HCT116 (cell line): Measurements from ENCODE around the gene KYNU. TPM values are rescaled to one million over a fixed set of nuclear protein-coding genes. Genes with fewer than 3 reads are reported as not detected.

ENCODE experiments used
- ATAC-seq: fragments of 200-7000 bp; cut with Tn5 transposase; 2 replicates; pipeline ENCODE4 v1.9.1; 2020; ENCODE audit warnings: mild to moderate bottlenecking, moderate library complexity
- BruUV-seq: library from RNA; stranded (reverse); fragments of 400-500 nt; replicated peaks from 2 replicates; lab custom pipeline; 2021; lab: Mats Ljungman, UMichigan
- CTCF ChIA-PET: fragments of 300-600 bp; sonication (Branson Sonifier 250); formaldehyde crosslinking; loops from one replicate; lab custom pipeline; 2021; ENCODE audit warnings: antibody characterized with exemption; lab: Charles Lee
- POLR2A ChIA-PET: fragments of 300-600, 350-600 bp; sonication (Branson Sonifier 250); formaldehyde crosslinking; loops from one replicate; lab custom pipeline; 2021; ENCODE audit warnings: antibody characterized with exemption; lab: Charles Lee
- RAD21 ChIA-PET, 2 experiments: fragments of 300-600 bp; sonication (Branson Sonifier 250); formaldehyde crosslinking; loops; one replicate each; lab custom pipeline; 2023; ENCODE audit warnings: low total read pairs in 2 of 2; ENCODE audit not compliant: uncharacterized antibody in 2 of 2, unreplicated experiment in 2 of 2, low non-redundant PET in 1 of 2; lab: Charles Lee
- DNase-seq: peaks from one replicate; pipeline ENCODE4 v3.0.0-alpha.2; 2010; ENCODE audit warnings: low read depth, low spot score
- H2AFZ ChIP-seq: fragments of 200-600 bp; shearing (Covaris generic), sonication (generic); 2 replicates; pipeline ENCODE4 v1.6.1; 2017; ENCODE audit warnings: low read depth, mixed run types, mixed read lengths, antibody characterized with exemption, low read length; ENCODE audit not compliant: poor library complexity, severe bottlenecking
- H3K27ac ChIP-seq: 2 replicates; pipeline ENCODE4 v1.5.1; 2012; ENCODE audit warnings: low read depth, low read length
- H3K27me3 ChIP-seq: fragments of 200-600 bp; sonication (generic); 2 replicates; pipeline ENCODE4 v1.6.1; 2016; ENCODE audit warnings: mixed run types, low read length, mixed read lengths; ENCODE audit not compliant: insufficient read depth
- H3K36me3 ChIP-seq, 2 experiments: fragments of 200-500 bp in 1 of 2; fragments of 200-600 bp in 1 of 2; sonication (Bioruptor generic) in 1 of 2; sonication (generic) in 1 of 2; 2 replicates each; pipeline versions ENCODE4 v1.5.1 to v1.6.1; 2014 to 2016; ENCODE audit warnings: low read length in 2 of 2, inconsistent platforms in 1 of 2, mixed read lengths in 1 of 2, mixed run types in 1 of 2; ENCODE audit not compliant: insufficient read depth in 2 of 2, control insufficient read depth in 1 of 2
- H3K4me1 ChIP-seq, 2 experiments: fragments of 200-600 bp in 1 of 2; sonication (generic) in 1 of 2; 2 replicates each; pipeline versions ENCODE4 v1.5.1 to v1.6.1; 2012 to 2017; ENCODE audit warnings: low read length in 2 of 2, inconsistent platforms in 1 of 2, mild to moderate bottlenecking in 1 of 2, mixed read lengths in 1 of 2, mixed run types in 1 of 2, moderate library complexity in 1 of 2; ENCODE audit not compliant: insufficient read depth in 2 of 2, control insufficient read depth in 1 of 2
- H3K4me2 ChIP-seq: fragments of 200-600 bp; sonication (generic); 2 replicates; pipeline ENCODE4 v1.6.1; 2017; ENCODE audit warnings: mixed run types, low read length, mixed read lengths
- H3K4me3 ChIP-seq, 2 experiments: fragments of 200-600 bp in 1 of 2; sonication (generic) in 1 of 2; replicated peaks in 1 of 2; 2 replicates each; pipeline ENCODE4 v1.5.1; 2011 to 2016; ENCODE audit warnings: low read length in 2 of 2, control low read depth in 1 of 2, low read depth in 1 of 2, mild to moderate bottlenecking in 1 of 2, mixed read lengths in 1 of 2, mixed run types in 1 of 2
- H3K79me2 ChIP-seq: fragments of 200-600 bp; sonication (generic); 2 replicates; pipeline ENCODE4 v1.6.1; 2017; ENCODE audit warnings: mild to moderate bottlenecking, mixed run types, low read length, moderate library complexity, mixed read lengths; ENCODE audit not compliant: insufficient read depth
- H3K9ac ChIP-seq: fragments of 200-600 bp; sonication (generic); 2 replicates; pipeline ENCODE4 v1.6.1; 2016; ENCODE audit warnings: low read length, mixed read lengths
- H3K9me2 ChIP-seq: fragments of 200-600 bp; sonication (generic), shearing (Covaris generic); 2 replicates; pipeline ENCODE4 v1.6.1; 2017; ENCODE audit warnings: mixed run types, mild to moderate bottlenecking, moderate library complexity; ENCODE audit not compliant: insufficient read depth
- H3K9me3 ChIP-seq, 2 experiments: fragments of 200-500 bp in 1 of 2; fragments of 200-600 bp in 1 of 2; sonication (Bioruptor generic) in 1 of 2; sonication (generic) in 1 of 2; 2 replicates each; pipeline ENCODE4 v1.6.1; 2014 to 2017; ENCODE audit warnings: low read length in 2 of 2, mixed read lengths in 2 of 2, inconsistent platforms in 1 of 2, low read depth in 1 of 2, mild to moderate bottlenecking in 1 of 2, mixed run types in 1 of 2, moderate library complexity in 1 of 2; ENCODE audit not compliant: control insufficient read depth in 1 of 2, insufficient read depth in 1 of 2
- H4K20me1 ChIP-seq: fragments of 200-600 bp; sonication (generic), shearing (Covaris generic); 2 replicates; pipeline ENCODE4 v1.6.1; 2017; ENCODE audit warnings: mixed run types, mild to moderate bottlenecking, moderate library complexity; ENCODE audit not compliant: insufficient read depth
- CEBPB ChIP-seq: IDR thresholded peaks from 2 replicates; pipeline ENCODE4 v1.6.1; 2012; ENCODE audit warnings: low read depth
- EGR1 ChIP-seq: IDR thresholded peaks from 2 replicates; pipeline ENCODE4 v1.6.1; 2012; ENCODE audit warnings: low read depth
- EZH2phosphoT487 ChIP-seq: fragments of 200-600 bp; IDR thresholded peaks from 2 replicates; pipeline ENCODE4 v1.6.1; 2018; ENCODE audit warnings: antibody characterized with exemption, borderline replicate concordance
- FOSL1 ChIP-seq: IDR thresholded peaks from 2 replicates; pipeline ENCODE4 v1.6.1; 2012; ENCODE audit warnings: low read depth
- JUND ChIP-seq: IDR thresholded peaks from 2 replicates; pipeline ENCODE4 v1.6.1; 2012
- POLR2AphosphoS5 ChIP-seq: IDR thresholded peaks from 2 replicates; pipeline ENCODE4 v1.6.1; 2011; ENCODE audit warnings: mild to moderate bottlenecking, low read depth, low read length, moderate library complexity
- RAD21 ChIP-seq: IDR thresholded peaks from 2 replicates; pipeline ENCODE4 v1.6.1; 2012; ENCODE audit warnings: low read depth, mild to moderate bottlenecking
- SP1 ChIP-seq: IDR thresholded peaks from 2 replicates; pipeline ENCODE4 v1.6.1; 2012; ENCODE audit warnings: low read depth
- TCF7L2 ChIP-seq: IDR thresholded peaks from 2 replicates; pipeline ENCODE4 v1.7.0; 2011; ENCODE audit warnings: borderline replicate concordance, inconsistent platforms; ENCODE audit not compliant: insufficient read depth, insufficient read length; ENCODE audit errors: extremely low read depth
- YY1 ChIP-seq: IDR thresholded peaks from 2 replicates; pipeline ENCODE4 v1.6.1; 2011; ENCODE audit warnings: low read length, low read depth, moderate library complexity, mild to moderate bottlenecking; ENCODE audit not compliant: insufficient replicate concordance; ENCODE audit errors: extremely low read depth
- intact Hi-C: fragments of 100-400 bp; cut with micrococcal nuclease; formaldehyde crosslinking; loops from 2 replicates; pipeline ENCODE4 v1.10.0; 2022
- total RNA-seq: library from RNA; stranded (reverse); gene quantifications from one replicate; pipeline ENCODE4 v1.2.1, GENCODE V29; 2021; ENCODE audit not compliant: unreplicated experiment
- TF ChIP-seq, protein P1 (sequence below): IDR thresholded peaks from 2 replicates; pipeline ENCODE4 v1.6.1; 2012
- TF ChIP-seq, protein P2 (sequence below): IDR thresholded peaks from 2 replicates; pipeline ENCODE4 v1.6.1; 2012; ENCODE audit warnings: low read depth
- TF ChIP-seq, protein P3 (sequence below): IDR thresholded peaks from 2 replicates; pipeline ENCODE4 v1.6.1; 2011; ENCODE audit warnings: mild to moderate bottlenecking, low read length, moderate library complexity; ENCODE audit not compliant: insufficient replicate concordance; ENCODE audit errors: extremely low read depth
- TF ChIP-seq, protein P4 (sequence below): IDR thresholded peaks from 2 replicates; pipeline ENCODE4 v1.6.1; 2012

Gene KYNU
- total RNA-seq, 1 experiment from 2014 or later: 0.22 TPM

DNA sequence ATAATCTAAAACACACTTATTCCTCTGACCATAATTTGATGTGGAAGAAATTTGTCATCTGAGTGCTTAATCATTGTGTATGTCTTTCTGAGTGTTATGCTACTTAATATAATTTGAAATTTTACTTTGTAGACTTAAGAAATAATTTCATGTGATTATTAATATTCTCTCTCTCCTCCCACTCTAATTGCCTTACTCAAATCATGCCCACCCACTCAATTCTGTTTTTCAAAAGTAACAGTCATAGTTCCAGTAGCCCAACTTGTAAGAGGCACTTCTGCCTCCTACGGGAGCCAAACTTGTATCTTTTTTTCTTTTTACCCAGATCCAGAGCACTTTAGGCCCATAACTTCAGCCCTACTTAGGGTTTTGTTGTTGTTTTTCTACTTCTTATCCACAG is 18.5 kb upstream of the KYNU start:
- Histone ChIP-seq H3K4me3 (no peak overlapping the region), H3K4me1 (no peaks in the 10 kb centered on the region), H3K27me3 (no peaks in the 10 kb centered on the region), H4K20me1 (no peaks in the 10 kb centered on the region), H3K9me2 (no peaks in the 10 kb centered on the region), H2AFZ (no peak overlapping the region), H3K27ac (no peak overlapping the region), H3K79me2 (no peaks in the 10 kb centered on the region), H3K9ac (no peak overlapping the region), H3K9me3 (no peaks in the 10 kb centered on the region), H3K4me2 (no peak overlapping the region), H3K36me3 (no peaks in the 10 kb centered on the region)
- RAD21 ChIA-PET: no interaction called here
- DNase-seq (no peak), ATAC-seq (no peak)
- POLR2A ChIA-PET: no interaction called here
- no TSS peak for BruUV-seq
- intact Hi-C loops: no loop called here
- CTCF ChIA-PET: no interaction called here
- TF ChIP-seq YY1 (no peak), JUND (no peak)
- TF ChIP-seq, all 23 proteins: peak for 0

DNA sequence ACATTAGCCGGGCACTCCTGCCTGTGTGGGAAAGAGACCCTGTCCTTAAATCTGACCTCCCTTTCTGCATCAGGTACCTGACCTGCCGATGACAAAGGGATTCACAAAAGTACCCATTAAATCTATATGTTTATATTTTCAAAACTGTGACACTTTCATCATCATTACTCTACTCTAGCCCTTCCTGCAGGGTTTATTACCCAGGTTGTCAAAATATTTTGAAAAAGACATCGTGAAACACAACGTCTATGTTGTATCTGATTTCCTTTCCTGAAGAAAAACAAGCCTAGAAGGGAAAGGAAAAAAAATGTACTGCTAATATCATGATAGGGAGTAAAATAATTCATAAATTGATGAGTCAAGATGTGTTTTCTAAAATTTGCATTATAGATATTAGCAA is 15.2 kb upstream of the KYNU start:
- no peak overlapping the region for H3K27ac ChIP-seq
- no peak for ATAC-seq
- no peaks in the 10 kb centered on the region for H3K4me1 ChIP-seq
- no peaks in the 10 kb centered on the region for H3K9me2 ChIP-seq
- H3K27me3 ChIP-seq: no peaks in the 10 kb centered on the region
- no peak overlapping the region for H2AFZ ChIP-seq
- ChIA-PET POLR2A (no interaction called here), CTCF (no interaction called here), RAD21 (no interaction called here)
- no TSS peak for BruUV-seq
- no peak overlapping the region for H3K4me3 ChIP-seq
- H3K36me3 ChIP-seq: no peaks in the 10 kb centered on the region
- no peak overlapping the region for H3K4me2 ChIP-seq
- H3K79me2 ChIP-seq: no peaks in the 10 kb centered on the region
- no peaks in the 10 kb centered on the region for H4K20me1 ChIP-seq
- intact Hi-C loops: no loop called here
- H3K9me3 ChIP-seq: no peaks in the 10 kb centered on the region
- H3K9ac ChIP-seq: no peak overlapping the region
- DNase-seq: no peak
- TF ChIP-seq, protein P1, sequence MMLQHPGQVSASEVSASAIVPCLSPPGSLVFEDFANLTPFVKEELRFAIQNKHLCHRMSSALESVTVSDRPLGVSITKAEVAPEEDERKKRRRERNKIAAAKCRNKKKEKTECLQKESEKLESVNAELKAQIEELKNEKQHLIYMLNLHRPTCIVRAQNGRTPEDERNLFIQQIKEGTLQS: no peak
- TF ChIP-seq SP1: no peak
- TF ChIP-seq, protein P2, sequence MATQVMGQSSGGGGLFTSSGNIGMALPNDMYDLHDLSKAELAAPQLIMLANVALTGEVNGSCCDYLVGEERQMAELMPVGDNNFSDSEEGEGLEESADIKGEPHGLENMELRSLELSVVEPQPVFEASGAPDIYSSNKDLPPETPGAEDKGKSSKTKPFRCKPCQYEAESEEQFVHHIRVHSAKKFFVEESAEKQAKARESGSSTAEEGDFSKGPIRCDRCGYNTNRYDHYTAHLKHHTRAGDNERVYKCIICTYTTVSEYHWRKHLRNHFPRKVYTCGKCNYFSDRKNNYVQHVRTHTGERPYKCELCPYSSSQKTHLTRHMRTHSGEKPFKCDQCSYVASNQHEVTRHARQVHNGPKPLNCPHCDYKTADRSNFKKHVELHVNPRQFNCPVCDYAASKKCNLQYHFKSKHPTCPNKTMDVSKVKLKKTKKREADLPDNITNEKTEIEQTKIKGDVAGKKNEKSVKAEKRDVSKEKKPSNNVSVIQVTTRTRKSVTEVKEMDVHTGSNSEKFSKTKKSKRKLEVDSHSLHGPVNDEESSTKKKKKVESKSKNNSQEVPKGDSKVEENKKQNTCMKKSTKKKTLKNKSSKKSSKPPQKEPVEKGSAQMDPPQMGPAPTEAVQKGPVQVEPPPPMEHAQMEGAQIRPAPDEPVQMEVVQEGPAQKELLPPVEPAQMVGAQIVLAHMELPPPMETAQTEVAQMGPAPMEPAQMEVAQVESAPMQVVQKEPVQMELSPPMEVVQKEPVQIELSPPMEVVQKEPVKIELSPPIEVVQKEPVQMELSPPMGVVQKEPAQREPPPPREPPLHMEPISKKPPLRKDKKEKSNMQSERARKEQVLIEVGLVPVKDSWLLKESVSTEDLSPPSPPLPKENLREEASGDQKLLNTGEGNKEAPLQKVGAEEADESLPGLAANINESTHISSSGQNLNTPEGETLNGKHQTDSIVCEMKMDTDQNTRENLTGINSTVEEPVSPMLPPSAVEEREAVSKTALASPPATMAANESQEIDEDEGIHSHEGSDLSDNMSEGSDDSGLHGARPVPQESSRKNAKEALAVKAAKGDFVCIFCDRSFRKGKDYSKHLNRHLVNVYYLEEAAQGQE: no peak
- no peak for TF ChIP-seq POLR2AphosphoS5
- TF ChIP-seq, protein P3, sequence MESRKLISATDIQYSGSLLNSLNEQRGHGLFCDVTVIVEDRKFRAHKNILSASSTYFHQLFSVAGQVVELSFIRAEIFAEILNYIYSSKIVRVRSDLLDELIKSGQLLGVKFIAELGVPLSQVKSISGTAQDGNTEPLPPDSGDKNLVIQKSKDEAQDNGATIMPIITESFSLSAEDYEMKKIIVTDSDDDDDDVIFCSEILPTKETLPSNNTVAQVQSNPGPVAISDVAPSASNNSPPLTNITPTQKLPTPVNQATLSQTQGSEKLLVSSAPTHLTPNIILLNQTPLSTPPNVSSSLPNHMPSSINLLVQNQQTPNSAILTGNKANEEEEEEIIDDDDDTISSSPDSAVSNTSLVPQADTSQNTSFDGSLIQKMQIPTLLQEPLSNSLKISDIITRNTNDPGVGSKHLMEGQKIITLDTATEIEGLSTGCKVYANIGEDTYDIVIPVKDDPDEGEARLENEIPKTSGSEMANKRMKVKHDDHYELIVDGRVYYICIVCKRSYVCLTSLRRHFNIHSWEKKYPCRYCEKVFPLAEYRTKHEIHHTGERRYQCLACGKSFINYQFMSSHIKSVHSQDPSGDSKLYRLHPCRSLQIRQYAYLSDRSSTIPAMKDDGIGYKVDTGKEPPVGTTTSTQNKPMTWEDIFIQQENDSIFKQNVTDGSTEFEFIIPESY: no peak
- TF ChIP-seq TCF7L2: no peak
- TF ChIP-seq FOSL1: no peak
- TF ChIP-seq, protein P4, sequence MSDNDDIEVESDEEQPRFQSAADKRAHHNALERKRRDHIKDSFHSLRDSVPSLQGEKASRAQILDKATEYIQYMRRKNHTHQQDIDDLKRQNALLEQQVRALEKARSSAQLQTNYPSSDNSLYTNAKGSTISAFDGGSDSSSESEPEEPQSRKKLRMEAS: no peak
- no peak for TF ChIP-seq RAD21
- no peak for TF ChIP-seq CEBPB
- TF ChIP-seq EZH2phosphoT487: no peak
- no peak for TF ChIP-seq EGR1
